Epidermal melanocyte (primary cell): ENCODE results near the gene CEP170.
"Not testable (repeated sequence)": the region's sequence is repeated elsewhere in the genome, so short reads cannot be mapped to it uniquely, and the experiment has no call there.

Source experiments
- DNase-seq: peaks from one replicate; pipeline ENCODE4 v3.0.0; 2011; ENCODE audit warnings: low spot score; ENCODE audit not compliant: insufficient read length

Gene CEP170

DNA sequence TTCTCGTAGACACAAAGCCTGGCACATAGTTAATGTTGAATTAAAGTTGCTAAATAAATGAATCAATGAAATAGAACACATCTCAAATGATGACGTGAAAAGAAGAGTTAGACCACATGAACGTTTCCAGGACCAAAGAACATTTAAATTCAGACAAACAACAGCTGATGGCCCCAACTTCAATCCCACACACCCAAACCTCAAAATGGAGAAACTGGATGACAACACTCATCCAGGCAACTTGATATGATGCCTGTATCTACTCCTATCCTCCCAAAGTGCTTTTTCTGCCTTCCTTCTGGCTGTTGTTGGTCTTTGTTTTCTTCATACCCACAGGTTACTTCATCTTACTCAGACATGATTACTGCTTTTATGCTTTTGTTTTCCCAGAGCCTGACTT, 71.9 kb downstream of the CEP170 start:
- DNase-seq, result not testable (repeated sequence)

- no peak for DNase-seq
These were observed 75.4 kb downstream of the CEP170 start for GRCh38 chr1:243179720-243180119.

DNA sequence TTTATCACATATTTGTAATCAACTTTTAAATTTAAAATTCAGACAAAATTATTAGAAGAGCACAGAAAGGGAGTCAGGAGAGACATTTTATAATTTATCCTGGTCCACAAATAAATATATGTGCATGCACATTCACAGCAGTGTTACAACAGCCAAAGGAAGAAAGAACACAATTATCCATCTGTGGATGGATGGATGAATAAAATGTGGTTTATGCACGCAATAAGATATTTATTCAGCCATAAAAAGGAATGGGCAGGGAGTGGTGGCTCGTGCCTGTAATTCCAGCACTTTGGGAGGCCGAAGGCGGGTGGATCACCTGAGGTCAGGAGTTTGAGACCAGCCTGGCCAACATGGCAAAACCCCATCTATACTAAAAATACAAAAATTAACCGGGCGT, 77.3 kb downstream of the CEP170 start:
- not testable (repeated sequence) for DNase-seq

DNA sequence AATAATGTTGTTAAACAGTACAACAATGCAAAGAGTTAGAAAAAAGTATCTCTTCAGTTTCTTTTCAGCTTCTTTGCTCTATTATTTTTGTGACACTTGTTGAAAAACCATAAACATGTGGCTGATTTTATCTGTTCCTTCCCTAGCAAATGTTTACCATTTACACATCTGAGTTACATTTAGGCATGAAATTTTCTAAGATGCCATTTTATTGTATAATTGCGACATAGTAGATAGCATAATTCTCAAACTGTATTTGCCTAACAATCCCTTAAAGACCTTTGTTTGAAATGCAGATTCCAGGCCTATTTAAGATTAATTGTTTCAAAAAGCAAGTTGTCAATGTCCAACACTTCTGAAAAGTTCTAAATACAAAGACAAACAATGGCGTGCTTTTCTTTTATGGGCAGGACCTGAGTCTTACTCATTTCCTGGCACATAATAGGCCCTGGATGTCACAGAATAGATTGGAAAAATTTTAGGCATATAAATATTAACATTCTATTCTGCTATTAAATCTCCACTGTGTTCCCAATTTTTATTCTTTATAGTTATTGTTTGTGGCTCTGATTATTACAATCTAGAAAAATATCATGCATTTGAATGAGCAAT, 81.2 kb downstream of the CEP170 start:
- not testable (repeated sequence) for DNase-seq

GRCh38 chr1:243164911-243165310, 90.2 kb downstream of the CEP170 start:
- DNase-seq, result not testable (repeated sequence)

- DNase-seq, result not testable (repeated sequence)
These were observed 104.2 kb downstream of the CEP170 start for GRCh38 chr1:243150906-243151305.

GRCh38 chr1:243149120-243149519, 106.0 kb downstream of the CEP170 start:
- not testable (repeated sequence) for DNase-seq

DNA sequence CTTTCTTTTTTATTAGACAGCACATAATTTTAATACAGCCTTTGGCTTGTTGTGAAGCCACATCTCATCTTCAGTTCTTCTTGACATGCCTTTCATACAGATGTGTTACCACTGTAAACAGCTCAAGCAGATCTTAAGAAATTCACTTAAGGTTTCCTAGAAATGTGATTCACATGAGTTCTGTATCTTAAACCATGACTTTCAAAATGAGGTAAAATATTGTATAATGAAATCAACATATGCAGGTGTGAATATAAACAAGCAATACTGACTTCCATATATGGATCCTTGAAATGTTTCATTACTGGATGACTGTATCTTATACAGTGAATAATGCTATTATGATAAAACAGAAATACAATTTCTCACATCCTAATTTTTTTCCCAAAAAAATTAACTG, 107.7 kb downstream of the CEP170 start:
- DNase-seq, result not testable (repeated sequence)

GRCh38 chr1:243140498-243140897, 114.6 kb downstream of the CEP170 start:
- not testable (repeated sequence) for DNase-seq

DNA sequence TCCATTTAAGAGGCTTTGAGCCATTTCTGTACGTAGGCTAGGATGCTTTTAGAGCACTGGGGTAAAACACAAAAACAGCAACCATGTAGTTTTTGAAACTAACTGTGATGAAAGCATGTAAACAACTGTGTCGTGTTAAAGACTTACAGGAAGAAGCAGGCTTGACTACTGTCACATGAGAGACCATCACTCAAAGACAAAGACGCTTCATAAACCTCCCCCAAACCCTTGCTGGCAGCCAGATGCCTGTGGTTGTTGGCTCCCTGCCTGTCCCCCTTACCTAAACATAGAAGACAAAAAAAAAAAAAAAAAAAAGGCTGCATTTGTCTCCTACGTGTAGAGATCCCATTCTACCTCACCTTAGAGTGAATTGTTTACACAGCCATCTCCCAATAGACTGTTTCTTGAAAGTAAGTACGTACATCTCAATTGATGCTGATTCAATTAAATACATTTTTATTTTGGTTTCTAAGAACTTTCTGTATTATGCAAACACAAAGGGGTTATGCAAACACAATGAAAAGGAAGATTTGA, 132.1 kb downstream of the CEP170 start:
- DNase-seq, result peak; percentile 8

GRCh38 chr1:243121939-243122338, 133.1 kb downstream of the CEP170 start:
- DNase-seq, result not testable (repeated sequence)

GRCh38 chr1:243118601-243119322, 136.3 kb downstream of the CEP170 start:
- not testable (repeated sequence) for DNase-seq

- DNase-seq, result not testable (repeated sequence)
These were observed 138.9 kb downstream of the CEP170 start for GRCh38 chr1:243116187-243116586.

- not testable (repeated sequence) for DNase-seq
These were observed 140.3 kb downstream of the CEP170 start for GRCh38 chr1:243114769-243115168.

DNA sequence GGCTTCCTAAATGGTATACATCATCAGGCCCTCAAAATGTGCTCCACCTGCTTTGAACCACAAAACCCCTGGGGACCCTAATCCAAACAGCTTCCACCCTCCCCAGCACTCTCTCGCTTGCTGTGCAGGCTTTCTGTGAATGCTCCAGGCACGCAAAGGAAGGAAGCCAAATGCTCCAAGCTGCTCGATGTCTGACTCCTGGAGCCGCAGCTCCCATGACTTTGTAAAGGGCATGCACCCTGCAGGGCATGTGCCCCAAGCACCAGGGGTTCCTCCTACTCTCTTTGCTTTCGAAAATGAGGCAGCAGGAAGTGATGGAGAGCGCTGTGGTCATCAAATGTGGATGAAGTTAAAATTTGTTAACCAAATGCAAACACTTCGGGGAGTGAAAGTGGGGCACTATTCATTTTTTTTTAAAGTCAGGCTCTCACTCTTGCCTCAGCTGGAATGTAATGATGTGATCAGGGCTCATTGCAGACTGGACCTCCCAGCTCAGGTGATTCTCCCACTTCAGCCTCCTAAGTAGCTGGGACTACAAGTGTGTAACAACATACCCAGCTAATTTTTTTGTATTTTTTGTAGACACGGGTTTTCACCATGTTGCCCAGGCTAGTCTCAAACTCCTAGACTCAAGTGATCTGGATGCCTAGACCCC, 140.9 kb downstream of the CEP170 start:
- peak; percentile 16 for DNase-seq

- DNase-seq, result not testable (repeated sequence)
These were observed 147.9 kb downstream of the CEP170 start for GRCh38 chr1:243107171-243107570.

DNA sequence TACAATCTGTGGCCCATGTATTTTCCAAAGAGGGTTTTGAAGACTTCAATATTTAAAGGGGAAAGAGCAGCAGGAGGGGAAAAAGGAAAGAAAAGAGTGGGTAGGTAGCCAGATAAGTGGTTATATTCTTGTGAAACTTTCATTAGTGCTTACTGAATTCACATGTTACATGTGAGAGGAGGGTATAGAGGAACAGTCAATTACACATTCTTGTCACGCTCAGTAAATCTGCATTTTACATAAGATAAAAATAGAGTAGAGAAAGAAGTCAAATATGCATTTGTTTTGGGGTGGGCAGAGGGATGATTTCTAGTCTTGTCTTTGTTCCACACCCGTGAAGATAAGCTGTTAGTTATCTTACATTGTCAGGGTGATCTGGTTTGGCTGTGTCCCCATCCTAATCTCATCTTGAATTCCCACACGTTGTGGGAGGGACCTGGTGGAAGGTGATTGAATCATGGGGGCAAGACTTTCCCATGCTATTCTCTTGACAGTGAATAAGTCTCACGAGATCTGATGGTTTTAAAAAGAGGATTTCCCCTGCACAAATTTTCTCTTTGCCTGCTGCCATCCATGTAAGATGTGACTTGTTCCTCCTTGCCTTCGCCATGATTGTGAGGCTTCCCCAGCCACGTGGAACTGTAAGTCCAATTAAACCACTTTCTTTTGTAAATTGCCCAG, 149.3 kb downstream of the CEP170 start:
- not testable (repeated sequence) for DNase-seq

DNA sequence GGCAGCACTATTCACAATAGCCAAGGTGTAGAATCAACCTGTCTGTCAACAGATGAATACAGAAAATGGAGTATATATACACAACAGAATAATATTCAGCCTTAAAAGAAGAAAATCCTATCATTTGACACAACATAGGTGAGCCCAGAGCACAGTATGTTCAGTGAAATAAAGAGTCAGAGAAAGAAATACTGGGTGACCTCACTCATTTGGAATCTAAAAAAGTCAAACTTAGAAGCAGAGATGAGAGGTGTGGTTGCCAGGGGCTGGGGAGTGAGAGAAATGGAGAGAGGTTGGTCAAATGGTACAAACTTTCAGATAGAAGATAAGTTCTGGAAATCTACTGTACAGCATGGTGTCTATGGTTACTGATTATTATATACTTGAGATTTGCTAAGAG, 150.0 kb downstream of the CEP170 start:
- not testable (repeated sequence) for DNase-seq

DNA sequence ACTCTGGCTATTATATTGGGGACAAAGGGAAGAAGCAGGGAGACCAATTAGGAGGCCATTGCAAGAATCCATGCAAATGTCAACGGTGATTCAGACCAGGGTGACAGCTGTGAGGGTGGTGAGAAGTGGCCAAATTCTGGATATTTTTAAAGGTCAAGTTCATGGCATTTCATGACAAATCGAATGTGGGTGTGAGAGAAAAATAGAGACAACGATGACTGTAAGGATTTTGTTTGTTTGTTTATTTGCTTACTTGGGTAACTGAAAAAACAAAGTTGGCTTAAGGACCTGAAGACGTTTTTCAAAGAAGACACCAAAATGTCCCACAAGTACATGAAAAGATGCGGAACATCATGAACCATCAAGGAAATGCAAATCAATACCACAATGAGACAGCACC, 150.6 kb downstream of the CEP170 start:
- not testable (repeated sequence) for DNase-seq

GRCh38 chr1:243101551-243102050, 153.5 kb downstream of the CEP170 start:
- not testable (repeated sequence) for DNase-seq

GRCh38 chr1:243087368-243087767, 167.7 kb downstream of the CEP170 start:
- DNase-seq, result not testable (repeated sequence)
